DMS 273 (cell line): ENCODE measurements around the gene ALPK1.
"Not testable (repeated sequence)": the region's sequence is repeated elsewhere in the genome, so short reads cannot be mapped to it uniquely, and the experiment has no call there.

ENCODE experiments used
- DNase-seq: peaks from one replicate; lab custom pipeline; 2025; ENCODE audit not compliant: unreplicated experiment; lab: John Stamatoyannopoulos, UW

Gene ALPK1

GRCh38 chr4:112448306-112449132 is 151.3 kb downstream of the ALPK1 start:
- no peak for DNase-seq

- DNase-seq = no peak
These were observed 152.5 kb downstream of the ALPK1 start for GRCh38 chr4:112449708-112450107.

GRCh38 chr4:112451104-112451503 is 153.9 kb downstream of the ALPK1 start:
- DNase-seq = no peak

GRCh38 chr4:112451831-112452230 is 154.7 kb downstream of the ALPK1 start:
- no peak for DNase-seq

GRCh38 chr4:112453321-112453720 is 156.2 kb downstream of the ALPK1 start:
- no peak for DNase-seq

DNA sequence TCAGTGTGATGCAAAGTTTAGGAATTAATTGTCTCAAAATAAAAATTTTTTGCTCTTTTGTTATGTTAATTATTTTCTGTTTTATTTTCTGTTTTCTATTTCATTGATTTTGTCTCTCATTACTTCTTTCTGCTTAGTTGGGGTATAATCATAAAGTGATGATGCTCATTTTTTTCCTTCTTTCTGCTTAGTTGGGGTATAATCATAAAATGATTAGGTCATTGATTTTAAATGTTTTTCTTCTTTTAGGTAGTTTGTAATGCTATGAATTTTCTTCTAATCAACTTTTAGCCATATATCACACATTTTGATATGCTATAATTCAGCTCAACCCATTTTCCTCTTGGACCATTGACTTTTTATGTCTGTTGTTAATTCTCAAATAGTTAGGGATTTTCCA is 175.1 kb downstream of the ALPK1 start:
- DNase-seq = no peak

- no peak for DNase-seq
These were observed 176.8 kb downstream of the ALPK1 start for GRCh38 chr4:112473985-112474384.

DNA sequence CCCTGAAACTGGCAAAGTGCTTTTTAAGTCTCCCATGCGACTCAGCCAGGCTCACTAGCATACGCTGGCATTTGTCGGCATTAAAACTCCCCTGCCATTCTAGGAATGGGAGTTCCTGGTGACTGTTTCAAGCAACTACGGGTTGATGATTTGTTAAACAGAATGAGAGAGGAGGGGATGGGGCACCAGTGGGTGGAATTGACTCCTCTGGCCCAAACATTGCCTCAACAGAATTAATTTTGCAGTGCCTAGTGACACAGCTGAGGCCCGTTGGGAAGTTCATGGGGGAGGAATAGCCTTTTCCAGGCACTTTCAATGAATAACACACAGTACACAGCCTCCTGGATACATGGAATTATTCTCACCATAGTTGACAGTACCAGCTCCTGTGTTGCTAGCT is 188.8 kb downstream of the ALPK1 start:
- DNase-seq = no peak

GRCh38 chr4:112490808-112491207 is 193.6 kb downstream of the ALPK1 start:
- DNase-seq = not testable (repeated sequence)
